Fibroblast of skin of left quadriceps (primary cell): ENCODE measurements around the gene MLN.
A peak's percentile ranks its signal among the peaks of the same experiment; 100 is the strongest.

Experiments used
- DNase-seq, 2 experiments: peaks; one replicate each; pipeline ENCODE4 v3.0.0-alpha.2; 2013; ENCODE audit warnings: low read depth in 2 of 2

MLN gene

GRCh38 chr6:33813990-33814985 lies 10.5 kb upstream of the MLN start:
- DNase-seq: no peak

- no peak for DNase-seq
Measured at GRCh38 chr6:33813246-33813904, 9.6 kb upstream of the MLN start.

GRCh38 chr6:33812669-33813068 lies 8.9 kb upstream of the MLN start:
- no peak for DNase-seq

- DNase-seq: no peak
Measured at GRCh38 chr6:33809594-33809993, 5.8 kb upstream of the MLN start.

GRCh38 chr6:33808641-33809180 lies 4.9 kb upstream of the MLN start:
- DNase-seq: no peak

- DNase-seq: no peak
Measured at GRCh38 chr6:33807606-33808005, 3.8 kb upstream of the MLN start.

- DNase-seq: no peak
Measured at GRCh38 chr6:33806841-33807240, 3.0 kb upstream of the MLN start.

- DNase-seq: peak in 1 of 2 experiments; percentile 29
Measured at GRCh38 chr6:33802186-33802958, 1.4 kb downstream of the MLN start.

GRCh38 chr6:33801611-33802010 lies 2.2 kb downstream of the MLN start:
- DNase-seq: no peak

- no peak for DNase-seq
Measured at GRCh38 chr6:33800248-33800969, 3.4 kb downstream of the MLN start.

- no peak for DNase-seq
Measured at GRCh38 chr6:33799454-33800113, 4.2 kb downstream of the MLN start.

GRCh38 chr6:33798343-33798848 lies 5.4 kb downstream of the MLN start:
- no peak for DNase-seq

- no peak for DNase-seq
Measured at GRCh38 chr6:33797626-33798342, 6.0 kb downstream of the MLN start.

- DNase-seq: no peak
Measured at GRCh38 chr6:33794910-33795623, 8.7 kb downstream of the MLN start.

- no peak for DNase-seq
Measured at GRCh38 chr6:33792981-33793380, 10.8 kb downstream of the MLN start.

- no peak for DNase-seq
Measured at GRCh38 chr6:33791620-33792019, 12.2 kb downstream of the MLN start.

- no peak for DNase-seq
Measured at GRCh38 chr6:33790910-33791309, 12.9 kb downstream of the MLN start.

GRCh38 chr6:33790379-33790778 lies 13.4 kb downstream of the MLN start:
- no peak for DNase-seq

- DNase-seq: no peak
Measured at GRCh38 chr6:33789550-33789895, 14.3 kb downstream of the MLN start.
